GM23338 (cell line): ENCODE results near the gene POLDIP3. TPM values are rescaled to one million over a fixed set of nuclear protein-coding genes. Genes with fewer than 3 reads are reported as not detected.
"Not testable (repeated sequence)": the region's sequence is repeated elsewhere in the genome, so short reads cannot be mapped to it uniquely, and the experiment has no call there.

Experiments used
- ATAC-seq: fragments of 200-7000 bp; cut with Tn5 transposase; 3 replicates; pipeline ENCODE4 v1.9.1; 2020
- DNase-seq: peaks from one replicate; pipeline ENCODE4 v3.0.0-alpha.2; 2015; ENCODE audit warnings: low spot score
- H2AFZ ChIP-seq: fragments of 200-600 bp; sonication (generic); 2 replicates; pipeline ENCODE4 v1.8.0; 2016; ENCODE audit warnings: antibody characterized with exemption, mild to moderate bottlenecking, moderate library complexity
- H3F3A ChIP-seq: fragments of 200-600 bp; sonication (generic); replicated peaks from 2 replicates; pipeline ENCODE4 v1.8.0; 2017; ENCODE audit warnings: antibody characterized with exemption, mixed run types, low read depth
- H3K27ac ChIP-seq: fragments of 200-600 bp; sonication (generic); 2 replicates; pipeline ENCODE4 v1.6.1; 2016; ENCODE audit warnings: low read depth
- H3K27me3 ChIP-seq: fragments of 200-600 bp; sonication (generic); 2 replicates; pipeline ENCODE4 v1.8.0; 2016; ENCODE audit warnings: mild to moderate bottlenecking, mixed run types, moderate library complexity; ENCODE audit not compliant: insufficient read depth
- H3K36me3 ChIP-seq: fragments of 200-600 bp; sonication (generic); 2 replicates; pipeline ENCODE4 v1.8.0; 2016; ENCODE audit warnings: mild to moderate bottlenecking; ENCODE audit not compliant: insufficient read depth
- H3K4me1 ChIP-seq: fragments of 200-600 bp; sonication (generic); 2 replicates; pipeline ENCODE4 v1.8.0; 2016; ENCODE audit warnings: mild to moderate bottlenecking, moderate library complexity; ENCODE audit not compliant: insufficient read depth
- H3K4me2 ChIP-seq: fragments of 200-600 bp; sonication (generic); 2 replicates; pipeline ENCODE4 v1.7.1; 2017; ENCODE audit warnings: mixed run types
- H3K4me3 ChIP-seq: fragments of 200-600 bp; sonication (generic); 2 replicates; pipeline ENCODE4 v1.6.1; 2016; ENCODE audit warnings: mixed run types
- H3K79me2 ChIP-seq: fragments of 200-600 bp; sonication (generic); replicated peaks from 2 replicates; pipeline ENCODE4 v1.8.0; 2017; ENCODE audit warnings: mild to moderate bottlenecking; ENCODE audit not compliant: insufficient read depth
- H3K9me2 ChIP-seq: fragments of 200-600 bp; sonication (generic); 2 replicates; pipeline ENCODE4 v1.8.0; 2017; ENCODE audit not compliant: insufficient read depth
- H4K20me1 ChIP-seq: fragments of 200-600 bp; sonication (generic); replicated peaks from 2 replicates; pipeline ENCODE4 v1.8.0; 2017; ENCODE audit warnings: mild to moderate bottlenecking; ENCODE audit not compliant: insufficient read depth
- H3K27ac Mint-ChIP-seq: 2 replicates; pipeline ENCODE4 v1.8.0; 2020; ENCODE audit warnings: inconsistent platforms, mild to moderate bottlenecking, moderate library complexity, mixed read lengths
- H3K27me3 Mint-ChIP-seq: 3 replicates; pipeline ENCODE4 v1.8.0; 2022; ENCODE audit warnings: low read depth, mild to moderate bottlenecking, moderate library complexity, mixed read lengths, inconsistent platforms; ENCODE audit not compliant: insufficient read depth, poor library complexity
- H3K36me3 Mint-ChIP-seq: 3 replicates; pipeline ENCODE4 v1.8.0; 2021; ENCODE audit warnings: low read depth, mild to moderate bottlenecking, inconsistent platforms, moderate library complexity, mixed read lengths
- H3K4me1 Mint-ChIP-seq: 3 replicates; pipeline ENCODE4 v1.8.0; 2020; ENCODE audit warnings: mild to moderate bottlenecking, inconsistent platforms, mixed read lengths
- H3K4me3 Mint-ChIP-seq: 3 replicates; pipeline ENCODE4 v1.8.0; 2021; ENCODE audit warnings: moderate library complexity, mild to moderate bottlenecking, inconsistent platforms, mixed read lengths
- H3K9me3 Mint-ChIP-seq: 3 replicates; pipeline ENCODE4 v1.8.0; 2020; ENCODE audit warnings: moderate library complexity, mild to moderate bottlenecking, inconsistent platforms, mixed read lengths
- ETS1 ChIP-seq: IDR thresholded peaks from 2 replicates; pipeline ENCODE4 v1.6.1; 2016; ENCODE audit warnings: antibody characterized with exemption
- EZH2 ChIP-seq: fragments of 200-600 bp; sonication (generic); IDR thresholded peaks from one replicate; pipeline ENCODE4 v1.8.0; 2017; ENCODE audit warnings: antibody characterized with exemption, mild to moderate bottlenecking, low read depth; ENCODE audit not compliant: unreplicated experiment
- EZH2phosphoT487 ChIP-seq: fragments of 200-600 bp; sonication (generic); IDR thresholded peaks from one replicate; pipeline ENCODE4 v1.8.1; 2018; ENCODE audit warnings: antibody characterized with exemption; ENCODE audit not compliant: unreplicated experiment
- JUNB ChIP-seq: IDR thresholded peaks from one replicate; pipeline ENCODE4 v1.6.1; 2016; ENCODE audit warnings: antibody characterized with exemption; ENCODE audit not compliant: unreplicated experiment
- NANOG ChIP-seq: IDR thresholded peaks from 2 replicates; pipeline ENCODE4 v1.6.1; 2016; ENCODE audit warnings: antibody characterized with exemption, borderline replicate concordance
- POLR2AphosphoS5 ChIP-seq: IDR thresholded peaks from 2 replicates; pipeline ENCODE4 v1.6.1; 2016; ENCODE audit warnings: antibody characterized with exemption, low read depth
- REST ChIP-seq: IDR thresholded peaks from one replicate; pipeline ENCODE4 v1.6.1; 2018; ENCODE audit warnings: antibody characterized with exemption; ENCODE audit not compliant: unreplicated experiment
- STAT1 ChIP-seq: IDR thresholded peaks from one replicate; pipeline ENCODE4 v1.6.1; 2016; ENCODE audit warnings: antibody characterized with exemption; ENCODE audit not compliant: unreplicated experiment
- ZNF114 ChIP-seq: fragments of 250-450 bp; sonication (Bioruptor Pico); IDR thresholded peaks from 2 replicates; pipeline ENCODE4 v1.5.0; 2020; ENCODE audit warnings: mild to moderate bottlenecking, moderate library complexity
- ZNF331 ChIP-seq: fragments of 250-450 bp; sonication (Bioruptor Pico); IDR thresholded peaks from 2 replicates; pipeline ENCODE4 v1.5.0; 2020; ENCODE audit warnings: low read depth, mild to moderate bottlenecking, moderate library complexity
- polyA plus RNA-seq: library from polyadenylated mRNA; unstranded; fragments of >200 nt; fragmentation: Nextera tagmentation; extraction: Ambion mirVana; gene quantifications from 2 replicates; pipeline ENCODE4 v1.2.1, GENCODE V29; 2016
- total RNA-seq: library from RNA; depleted of rRNA; stranded (reverse); fragments of >200 nt; shearing (Covaris generic); gene quantifications from 2 replicates; pipeline ENCODE4 v1.2.3, GENCODE V29; 2014

Gene POLDIP3
- total and polyA plus RNA-seq, 2 experiments from 2014 or later: 38.2 to 54.3 TPM

GRCh38 chr22:42608136-42608822 lies 6.4 kb downstream of the POLDIP3 start:
- DNase-seq (no peak), ATAC-seq (no peak)
- Mint-ChIP-seq H3K27me3 (peaks cover 16% of the 10 kb centered on the region), H3K9me3 (peaks cover 8% of the 10 kb centered on the region; the same call in 2 of the 3 replicates), H3K27ac (no peak overlapping the region; the same call in 1 of the 2 replicates), H3K36me3 (peaks cover 74% of the 10 kb centered on the region), H3K4me1 (peaks cover 32% of the 10 kb centered on the region), H3K4me3 (no peak overlapping the region; the same call in 2 of the 3 replicates)
- peaks cover 12% of the 10 kb centered on the region for H3K36me3 ChIP-seq
- H4K20me1 ChIP-seq: peaks cover 64% of the 10 kb centered on the region
- H3K4me3 ChIP-seq: no peak overlapping the region
- H3K4me2 ChIP-seq: no peak overlapping the region
- no peaks in the 10 kb centered on the region for H3K27me3 ChIP-seq
- no peaks in the 10 kb centered on the region for H3K9me2 ChIP-seq
- H3K4me1 ChIP-seq: peaks cover 6% of the 10 kb centered on the region; the same call in 1 of the 2 replicates
- H3K27ac ChIP-seq: no peak overlapping the region
- no peak overlapping the region for H2AFZ ChIP-seq
- no peaks in the 10 kb centered on the region; the same call in none of the 2 replicates for H3F3A ChIP-seq
- TF ChIP-seq JUNB (no peak), REST (no peak), EZH2 (no peak), ETS1 (no peak), STAT1 (no peak), EZH2phosphoT487 (no peak), ZNF331 (CRISPR knock-in tag) (no peak), ZNF114 (no peak), NANOG (no peak), POLR2AphosphoS5 (no peak)
- H3K79me2 ChIP-seq: peaks cover 97% of the 10 kb centered on the region

GRCh38 chr22:42607641-42608040 lies 7.0 kb downstream of the POLDIP3 start:
- peaks cover 97% of the 10 kb centered on the region for H3K79me2 ChIP-seq
- H3K36me3 Mint-ChIP-seq: peaks cover 74% of the 10 kb centered on the region

More at GRCh38 chr22:42607641-42608040, 7.0 kb downstream of the POLDIP3 start:
- H2AFZ ChIP-seq, H3K9me3 Mint-ChIP-seq, H3F3A ChIP-seq, ATAC-seq, H3K4me1 ChIP-seq, H3K27ac ChIP-seq, H3K4me2 ChIP-seq, H3K27ac Mint-ChIP-seq, H3K4me3 ChIP-seq, H3K4me3 Mint-ChIP-seq, H3K27me3 ChIP-seq, DNase-seq, H3K9me2 ChIP-seq: not testable (repeated sequence)
- H3K4me1 Mint-ChIP-seq: peaks cover 25% of the 10 kb centered on the region
- peaks cover 64% of the 10 kb centered on the region for H4K20me1 ChIP-seq
- peaks cover 17% of the 10 kb centered on the region for H3K36me3 ChIP-seq
- H3K27me3 Mint-ChIP-seq: peaks cover 12% of the 10 kb centered on the region
